GM12878 (cell line): Measurements from ENCODE around the gene B3GALT5. TPM values are rescaled to one million over a fixed set of nuclear protein-coding genes. Genes with fewer than 3 reads are reported as not detected.

Source experiments
- ATAC-seq: fragments of 200-7000 bp; cut with Tn5 transposase; 3 replicates; pipeline ENCODE4 v1.9.1; 2020; ENCODE audit warnings: mild to moderate bottlenecking, moderate library complexity
- BruUV-seq: library from RNA; stranded (reverse); fragments of 400-500 nt; replicated peaks from 2 replicates; lab custom pipeline; 2021; lab: Mats Ljungman, UMichigan
- CTCF ChIA-PET: fragments of 300-600 bp; sonication (Branson Sonifier 250); formaldehyde crosslinking; extraction: SDS; loops from one replicate; lab custom pipeline; 2021; ENCODE audit warnings: inconsistent platforms; lab: Yijun Ruan, JAX
- POLR2A ChIA-PET: fragments of 350-600 bp; formaldehyde crosslinking; extraction: SDS; loops from one replicate; lab custom pipeline; 2021; ENCODE audit warnings: inconsistent platforms; lab: Charles Lee
- RAD21 ChIA-PET: fragments of 300-600 bp; sonication (Branson Sonifier 250); formaldehyde crosslinking; loops from one replicate; lab custom pipeline; 2023; ENCODE audit warnings: antibody characterized with exemption; ENCODE audit not compliant: unreplicated experiment; lab: Charles Lee
- SMC1A ChIA-PET: fragments of 300-600 bp; sonication (Branson Sonifier 250); formaldehyde crosslinking; loops from one replicate; lab custom pipeline; 2023; ENCODE audit not compliant: unreplicated experiment, uncharacterized antibody; lab: Charles Lee
- DNase-seq: peaks from one replicate; pipeline ENCODE4 v3.0.0-alpha.2; 2011; ENCODE audit warnings: low read depth, low spot score
- FAIRE-seq: peaks from 3 replicates; lab custom pipeline; 2011; peaks lifted over from hg19 to GRCh38; lab: Jason Lieb, UNC
- H2AFZ ChIP-seq: 2 replicates; pipeline ENCODE4 v1.6.0; 2011; ENCODE audit warnings: low read depth, low read length, control low read depth; ENCODE audit not compliant: control insufficient read depth
- H3K27ac ChIP-seq: 2 replicates; pipeline ENCODE4 v1.5.1; 2011; ENCODE audit warnings: control low read depth; ENCODE audit not compliant: control insufficient read depth, insufficient read depth
- H3K27me3 ChIP-seq, 2 experiments: replicated peaks in 1 of 2; 2 replicates each; pipeline versions ENCODE4 v1.6.0 to v1.6.1; 2011; ENCODE audit warnings: low read length in 1 of 2; ENCODE audit not compliant: control insufficient read depth in 2 of 2, insufficient read depth in 2 of 2
- H3K36me3 ChIP-seq, 2 experiments: 2 replicates each; pipeline ENCODE4 v1.5.1; 2011; ENCODE audit warnings: low read length in 1 of 2; ENCODE audit not compliant: control insufficient read depth in 2 of 2, insufficient read depth in 2 of 2
- H3K4me1 ChIP-seq: 2 replicates; pipeline ENCODE4 v1.6.1; 2011; ENCODE audit warnings: mild to moderate bottlenecking, low read length, moderate library complexity, mixed read lengths; ENCODE audit not compliant: control insufficient read depth, insufficient read depth
- H3K4me2 ChIP-seq: 2 replicates; pipeline ENCODE4 v1.6.0; 2011; ENCODE audit warnings: control low read depth; ENCODE audit not compliant: control insufficient read depth, insufficient read depth
- H3K4me3 ChIP-seq: fragments of 200-600 bp; sonication (generic); 2 replicates; pipeline ENCODE4 v1.5.1; 2016
- H3K79me2 ChIP-seq: 2 replicates; pipeline ENCODE4 v1.6.0; 2011; ENCODE audit warnings: low read length; ENCODE audit not compliant: control insufficient read depth, insufficient read depth
- H3K9ac ChIP-seq: 2 replicates; pipeline ENCODE4 v1.8.0; 2011; ENCODE audit warnings: low read length, control low read depth, mixed read lengths; ENCODE audit not compliant: control insufficient read depth, insufficient read depth
- H3K9me3 ChIP-seq: replicated peaks from 3 replicates; pipeline ENCODE4 v1.5.1; 2011; ENCODE audit warnings: mild to moderate bottlenecking, low read length; ENCODE audit not compliant: control insufficient read depth, insufficient read depth
- H4K20me1 ChIP-seq: 2 replicates; pipeline ENCODE4 v1.6.0; 2011; ENCODE audit not compliant: control insufficient read depth, insufficient read depth
- SIX5 ChIP-seq: IDR thresholded peaks from 2 replicates; pipeline ENCODE4 v1.6.1; 2011; ENCODE audit warnings: mild to moderate bottlenecking, low read depth, low read length, moderate library complexity; ENCODE audit not compliant: severe bottlenecking
- SRF ChIP-seq, 2 experiments: IDR thresholded peaks; 2 replicates each; pipeline ENCODE4 v1.6.1; 2011; ENCODE audit warnings: low read depth in 2 of 2, low read length in 2 of 2, mild to moderate bottlenecking in 1 of 2, moderate library complexity in 1 of 2
- WGBS: methylation state at CpG from one replicate; pipeline ENCODE4 v1.1.6; 2016; ENCODE audit warnings: low lambda C conversion rate; ENCODE audit not compliant: insufficient replicate concordance, insufficient coverage; ENCODE audit errors: missing lambda C conversion rate; 5-methylcytosine and 5-hydroxymethylcytosine counted together
- in situ Hi-C: fragments of 300-500 bp; cut with MboI; formaldehyde crosslinking; loops from 9 replicates; pipeline ENCODE4 v1.14.3; 2018; ENCODE audit warnings: mixed read lengths
- intact Hi-C: fragments of 100-400 bp; cut with micrococcal nuclease; formaldehyde crosslinking; loops from one replicate; pipeline ENCODE4 v1.14.2; 2022; ENCODE audit not compliant: unreplicated experiment
- polyA plus RNA-seq, 11 experiments: library from polyadenylated mRNA; depleted of rRNA in 4 of 11; unstranded in 6 of 11; stranded (reverse) in 5 of 11; fragments of >200 nt; fragmentation: Nextera tagmentation in 4 of 11; fragmentation: Illumina TruSeq in 1 of 11; extraction: Ambion mirVana in 4 of 11; extraction: Trizol in 1 of 11; gene quantifications; 1 replicate in 1 of 11; 2 replicates in 10 of 11; pipeline versions ENCODE4 v1.2.1 to v1.2.3, GENCODE V29; 2011 to 2016; ENCODE audit warnings: inconsistent platforms in 2 of 11, missing spikeins in 2 of 11, low read depth in 1 of 11
- total RNA-seq, 4 experiments: library from RNA; depleted of rRNA in 3 of 4; stranded (reverse); fragments of >200 nt in 3 of 4; fragmentation: Illumina TruSeq in 1 of 4; extraction: Trizol in 1 of 4; gene quantifications; 2 replicates each; pipeline versions ENCODE4 v1.2.1 to v1.2.3, GENCODE V29; 2013 to 2021
- TF ChIP-seq, protein P1 (sequence below): fragments of 450-650 bp; IDR thresholded peaks from 2 replicates; pipeline ENCODE4 v1.6.1; 2018; ENCODE audit warnings: mild to moderate bottlenecking, low read depth, moderate library complexity; ENCODE audit not compliant: partially characterized antibody
- TF ChIP-seq, protein P2 (sequence below): IDR thresholded peaks from 2 replicates; pipeline ENCODE4 v1.6.1; 2011; ENCODE audit warnings: borderline replicate concordance, low read depth, mild to moderate bottlenecking, moderate library complexity, low read length; ENCODE audit not compliant: insufficient read depth, poor library complexity, severe bottlenecking

B3GALT5 gene
- total and polyA plus RNA-seq, 10 of the 15 experiments (the other 5 are each of a cell fraction or from before 2014, with no cell fraction given) = 0.03 to 0.04 TPM; not detected in 8

GRCh38 chr21:39686646-39687468 lies 74.1 kb downstream of the B3GALT5 start:
- intact Hi-C loops = no loop called here
- in situ Hi-C loops = no loop called here
- DNase-seq = no peak
- H3K27me3 ChIP-seq = no peaks in the 10 kb centered on the region
- no peak overlapping the region for H3K4me2 ChIP-seq
- WGBS = 29% methylated on average over 15 of the region's 15 CpGs
- TF ChIP-seq SRF (IDR thresholded peaks at IDR 0.05; ENCODE audit: low read depth in 2 of 2, low read length in 2 of 2) (no peak), SIX5 (no peak)
- TF ChIP-seq, protein P1, sequence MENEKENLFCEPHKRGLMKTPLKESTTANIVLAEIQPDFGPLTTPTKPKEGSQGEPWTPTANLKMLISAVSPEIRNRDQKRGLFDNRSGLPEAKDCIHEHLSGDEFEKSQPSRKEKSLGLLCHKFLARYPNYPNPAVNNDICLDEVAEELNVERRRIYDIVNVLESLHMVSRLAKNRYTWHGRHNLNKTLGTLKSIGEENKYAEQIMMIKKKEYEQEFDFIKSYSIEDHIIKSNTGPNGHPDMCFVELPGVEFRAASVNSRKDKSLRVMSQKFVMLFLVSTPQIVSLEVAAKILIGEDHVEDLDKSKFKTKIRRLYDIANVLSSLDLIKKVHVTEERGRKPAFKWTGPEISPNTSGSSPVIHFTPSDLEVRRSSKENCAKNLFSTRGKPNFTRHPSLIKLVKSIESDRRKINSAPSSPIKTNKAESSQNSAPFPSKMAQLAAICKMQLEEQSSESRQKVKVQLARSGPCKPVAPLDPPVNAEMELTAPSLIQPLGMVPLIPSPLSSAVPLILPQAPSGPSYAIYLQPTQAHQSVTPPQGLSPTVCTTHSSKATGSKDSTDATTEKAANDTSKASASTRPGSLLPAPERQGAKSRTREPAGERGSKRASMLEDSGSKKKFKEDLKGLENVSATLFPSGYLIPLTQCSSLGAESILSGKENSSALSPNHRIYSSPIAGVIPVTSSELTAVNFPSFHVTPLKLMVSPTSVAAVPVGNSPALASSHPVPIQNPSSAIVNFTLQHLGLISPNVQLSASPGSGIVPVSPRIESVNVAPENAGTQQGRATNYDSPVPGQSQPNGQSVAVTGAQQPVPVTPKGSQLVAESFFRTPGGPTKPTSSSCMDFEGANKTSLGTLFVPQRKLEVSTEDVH = no peak
- TF ChIP-seq, protein P2, sequence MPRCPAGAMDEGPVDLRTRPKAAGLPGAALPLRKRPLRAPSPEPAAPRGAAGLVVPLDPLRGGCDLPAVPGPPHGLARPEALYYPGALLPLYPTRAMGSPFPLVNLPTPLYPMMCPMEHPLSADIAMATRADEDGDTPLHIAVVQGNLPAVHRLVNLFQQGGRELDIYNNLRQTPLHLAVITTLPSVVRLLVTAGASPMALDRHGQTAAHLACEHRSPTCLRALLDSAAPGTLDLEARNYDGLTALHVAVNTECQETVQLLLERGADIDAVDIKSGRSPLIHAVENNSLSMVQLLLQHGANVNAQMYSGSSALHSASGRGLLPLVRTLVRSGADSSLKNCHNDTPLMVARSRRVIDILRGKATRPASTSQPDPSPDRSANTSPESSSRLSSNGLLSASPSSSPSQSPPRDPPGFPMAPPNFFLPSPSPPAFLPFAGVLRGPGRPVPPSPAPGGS = no peak
- BruUV-seq = no TSS peak
- H4K20me1 ChIP-seq = no peaks in the 10 kb centered on the region
- H3K9ac ChIP-seq = no peak overlapping the region
- FAIRE-seq = no peak
- no peaks in the 10 kb centered on the region; the same call in 2 of the 3 replicates for H3K9me3 ChIP-seq
- H3K4me3 ChIP-seq = no peak overlapping the region
- RAD21 ChIA-PET = no interaction called here
- no peak overlapping the region for H2AFZ ChIP-seq
- SMC1A ChIA-PET = no interaction called here
- no peak for ATAC-seq
- no peaks in the 10 kb centered on the region for H3K79me2 ChIP-seq
- no peak overlapping the region for H3K27ac ChIP-seq
- POLR2A ChIA-PET = no interaction called here
- no peaks in the 10 kb centered on the region for H3K4me1 ChIP-seq
- CTCF ChIA-PET = no interaction called here
- H3K36me3 ChIP-seq = no peaks in the 10 kb centered on the region
